ENCODE measurements around the gene SLC18A2.

GRCh38 chr10:117214401-117214800, 26.5 kb upstream of the SLC18A2 start:
- TF ChIP-seq CTCF (IDR thresholded peaks at IDR 0.05): no peak
- TF ChIP-seq EHMT2 (IDR thresholded peaks at IDR 0.05; ENCODE audit: low read depth): no peak
- no peak for TF ChIP-seq CHD2 (IDR thresholded peaks at IDR 0.05; ENCODE audit: low read length, partially characterized antibody)
- TF ChIP-seq USF2 (IDR thresholded peaks at IDR 0.05): no peak
- TF ChIP-seq MAZ (IDR thresholded peaks at IDR 0.05; ENCODE audit: borderline replicate concordance, low read depth, low read length): no peak
- no peak for TF ChIP-seq POLR2A (IDR thresholded peaks at IDR 0.05; ENCODE audit: low read length)
- TF ChIP-seq HOXA7 (CRISPR knock-in tag; IDR thresholded peaks at IDR 0.05): no peak
- no peak for TF ChIP-seq RCOR1 (IDR thresholded peaks at IDR 0.05; ENCODE audit: low read depth, low read length)
- TF ChIP-seq MAFK (IDR thresholded peaks at IDR 0.05; ENCODE audit: partially characterized antibody): no peak
- no peak for TF ChIP-seq JUNB (IDR thresholded peaks at IDR 0.05)

Data from A549 (cell line).